SK-N-SH (cell line): ENCODE data around the gene LHB. TPM values are rescaled to one million over a fixed set of nuclear protein-coding genes. Genes with fewer than 3 reads are reported as not detected.

Experiments
- CTCF ChIA-PET: fragments of 300-600, 350-600 bp; formaldehyde crosslinking; extraction: SDS; loops from one replicate; lab custom pipeline; 2021; lab: Yijun Ruan, JAX
- POLR2A ChIA-PET: fragments of 350-600 bp; sonication (Branson Sonifier 250); formaldehyde crosslinking; extraction: SDS; loops from one replicate; lab custom pipeline; 2020; ENCODE audit warnings: antibody characterized with exemption, inconsistent platforms; lab: Yijun Ruan, JAX
- DNase-seq: peaks from one replicate; pipeline ENCODE4 v3.0.0; 2012
- H2AFZ ChIP-seq: fragments of 200-600 bp; sonication (generic); 2 replicates; pipeline ENCODE4 v1.8.1; 2016; ENCODE audit warnings: antibody characterized with exemption, mild to moderate bottlenecking, low read depth
- H3F3A ChIP-seq: fragments of 200-600 bp; sonication (generic); replicated peaks from 2 replicates; pipeline ENCODE3; 2016; ENCODE audit warnings: antibody characterized with exemption, mild to moderate bottlenecking; ENCODE audit not compliant: insufficient read depth
- H3K27ac ChIP-seq, 2 experiments: fragments of 200-500 bp in 1 of 2; fragments of 200-600 bp in 1 of 2; sonication (Bioruptor generic) in 1 of 2; sonication (generic), shearing (Covaris generic) in 1 of 2; 2 replicates each; pipeline versions ENCODE4 v1.5.1 to v1.6.1; 2014 to 2016; ENCODE audit warnings: low read depth in 2 of 2, inconsistent platforms in 1 of 2, low read length in 1 of 2, mild to moderate bottlenecking in 1 of 2, mixed read lengths in 1 of 2
- H3K27me3 ChIP-seq: fragments of 200-600 bp; sonication (generic), shearing (Covaris generic); 2 replicates; pipeline ENCODE4 v1.6.1; 2016; ENCODE audit warnings: mixed run types; ENCODE audit not compliant: insufficient read depth
- H3K36me3 ChIP-seq, 2 experiments: fragments of 200-500 bp in 1 of 2; fragments of 200-600 bp in 1 of 2; sonication (Bioruptor generic) in 1 of 2; sonication (generic) in 1 of 2; replicated peaks in 1 of 2; 2 replicates each; pipeline versions ENCODE3 to v1.5.1; 2014 to 2016; ENCODE audit warnings: low read length in 1 of 2, mild to moderate bottlenecking in 1 of 2; ENCODE audit not compliant: insufficient read depth in 2 of 2, control insufficient read depth in 1 of 2
- H3K4me1 ChIP-seq, 2 experiments: fragments of 200-500 bp in 1 of 2; fragments of 200-600 bp in 1 of 2; sonication (Bioruptor generic) in 1 of 2; sonication (generic), shearing (Covaris generic) in 1 of 2; 2 replicates each; pipeline versions ENCODE4 v1.5.1 to v1.6.1; 2014 to 2016; ENCODE audit warnings: low read depth in 1 of 2, low read length in 1 of 2, mixed run types in 1 of 2; ENCODE audit not compliant: insufficient read depth in 2 of 2, control insufficient read depth in 1 of 2
- H3K4me2 ChIP-seq: fragments of 200-600 bp; sonication (generic), shearing (Covaris generic); 2 replicates; pipeline ENCODE4 v1.6.1; 2017; ENCODE audit warnings: mixed run types
- H3K4me3 ChIP-seq, 2 experiments: fragments of 200-500 bp in 1 of 2; fragments of 200-600 bp in 1 of 2; sonication (Bioruptor generic) in 1 of 2; sonication (generic), shearing (Covaris generic) in 1 of 2; 2 replicates each; pipeline versions ENCODE4 v1.5.1 to v1.8.1; 2014 to 2016; ENCODE audit warnings: low read depth in 2 of 2, inconsistent platforms in 1 of 2, low read length in 1 of 2, mild to moderate bottlenecking in 1 of 2, mixed read lengths in 1 of 2, moderate library complexity in 1 of 2
- H3K79me2 ChIP-seq: fragments of 200-600 bp; sonication (generic); 2 replicates; pipeline ENCODE4 v1.8.1; 2017; ENCODE audit warnings: mild to moderate bottlenecking; ENCODE audit not compliant: insufficient read depth
- H3K9ac ChIP-seq: fragments of 200-600 bp; sonication (generic); 2 replicates; pipeline ENCODE4 v1.6.1; 2017; ENCODE audit warnings: mixed run types
- H3K9me2 ChIP-seq: fragments of 200-600 bp; sonication (generic); 2 replicates; pipeline ENCODE4 v1.6.1; 2017; ENCODE audit warnings: mixed run types
- H3K9me3 ChIP-seq: fragments of 200-600 bp; sonication (generic); 2 replicates; pipeline ENCODE4 v1.6.1; 2017; ENCODE audit warnings: mixed run types, mild to moderate bottlenecking, moderate library complexity
- H4K20me1 ChIP-seq: fragments of 200-600 bp; sonication (generic); 2 replicates; pipeline ENCODE4 v1.6.1; 2017; ENCODE audit warnings: mild to moderate bottlenecking, mixed run types; ENCODE audit not compliant: insufficient read depth
- CTCF ChIP-seq: fragments of 200-600 bp; sonication (generic); IDR thresholded peaks from 2 replicates; pipeline ENCODE4 v1.6.1; 2017; ENCODE audit warnings: antibody characterized with exemption, mild to moderate bottlenecking, moderate library complexity
- FOSL2 ChIP-seq: IDR thresholded peaks from 2 replicates; pipeline ENCODE4 v1.4.0; 2012; ENCODE audit warnings: low read depth, mild to moderate bottlenecking, moderate library complexity, borderline replicate concordance
- JUND ChIP-seq: IDR thresholded peaks from 2 replicates; pipeline ENCODE4 v1.4.0; 2012
- MAX ChIP-seq: IDR thresholded peaks from 2 replicates; pipeline ENCODE4 v1.4.0; 2012; ENCODE audit warnings: low read depth
- MEF2A ChIP-seq: IDR thresholded peaks from 2 replicates; pipeline ENCODE4 v1.4.0; 2012; ENCODE audit warnings: low read depth, borderline replicate concordance
- MXI1 ChIP-seq: IDR thresholded peaks from 2 replicates; pipeline ENCODE4 v1.6.1; 2012; ENCODE audit warnings: mild to moderate bottlenecking, low read depth, low read length, improper control_type of control experiment
- RAD21 ChIP-seq: IDR thresholded peaks from 2 replicates; pipeline ENCODE4 v1.6.1; 2012; ENCODE audit warnings: mild to moderate bottlenecking, low read length
- RXRA ChIP-seq: IDR thresholded peaks from 2 replicates; pipeline ENCODE4 v1.4.0; 2012; ENCODE audit warnings: low read depth, mild to moderate bottlenecking, borderline replicate concordance
- SIN3A ChIP-seq: IDR thresholded peaks from 2 replicates; pipeline ENCODE4 v1.6.1; 2012; ENCODE audit warnings: low read depth, mild to moderate bottlenecking, low read length, moderate library complexity, borderline replicate concordance
- SMC3 ChIP-seq: IDR thresholded peaks from 2 replicates; pipeline ENCODE4 v1.6.1; 2012; ENCODE audit warnings: low read depth, low read length, improper control_type of control experiment
- TAF1 ChIP-seq: IDR thresholded peaks from 2 replicates; pipeline ENCODE4 v1.6.1; 2012; ENCODE audit warnings: low read depth, mild to moderate bottlenecking, low read length, moderate library complexity, borderline replicate concordance
- USF1 ChIP-seq: IDR thresholded peaks from 2 replicates; pipeline ENCODE4 v1.4.0; 2012; ENCODE audit warnings: low read depth, borderline replicate concordance
- WGBS: methylation state at CpG from one replicate; pipeline ENCODE4 v1.1.6; 2017; ENCODE audit warnings: low lambda C conversion rate; 5-methylcytosine and 5-hydroxymethylcytosine counted together
- polyA plus RNA-seq, 3 experiments: library from polyadenylated mRNA; depleted of rRNA; stranded (reverse); fragments of >200 nt; gene quantifications; 2 replicates each; pipeline ENCODE4 v1.2.3, GENCODE V29; 2012

The LHB gene
- polyA plus RNA-seq, 1 of the 3 experiments (the other 2 are of a cell fraction) = 0.13 TPM

- TF ChIP-seq CTCF (peak; percentile 81), SIN3A (peak; percentile 91), SMC3 (no peak), JUND (no peak), FOSL2 (no peak), RXRA (no peak), TAF1 (peak; percentile 93), MXI1 (peak; percentile 87), RAD21 (no peak)
Measured at GRCh38 chr19:48993175-48994034, 23.5 kb downstream of the LHB start, which contains the start of the genes GYS1 and RUVBL2 (continued).

GRCh38 chr19:48992581-48993174 is 24.2 kb downstream of the LHB start:
- Histone ChIP-seq H2AFZ (peak overlapping the region; percentile 69), H3K27me3 (no peaks in the 10 kb centered on the region), H3K79me2 (peaks cover 80% of the 10 kb centered on the region), H4K20me1 (no peaks in the 10 kb centered on the region), H3K9ac (peak overlapping the region; percentile 96), H3K9me2 (no peaks in the 10 kb centered on the region), H3K36me3 (peaks cover 0 to 15% of the 10 kb centered on the region in 2 experiments), H3K27ac (peak overlapping the region; percentile 58 to 82), H3K4me1 (peaks cover 0 to 17% of the 10 kb centered on the region in 2 experiments; a peak in 1 of 4 replicates), H3K9me3 (no peaks in the 10 kb centered on the region), H3K4me2 (peak overlapping the region; percentile 100), H3K4me3 (peak overlapping the region; percentile 74 to 99), H3F3A (peaks cover 8% of the 10 kb centered on the region)
- ChIA-PET CTCF (interaction anchor here (0.9 to 6.2 kb wide), 18 partner anchors 10 to 213 kb away, joined by 3 to 54 read pairs (median 10); partner anchors contain the start of gene FTL), POLR2A (interaction anchor here (0.9 to 1.1 kb wide), 2 partner anchors 9 to 27 kb away, joined by 3 to 5 read pairs; no protein-coding TSS in a partner anchor)
- under 1% methylated on average over 17 of the region's 20 CpGs for WGBS
- TF ChIP-seq USF1 (no peak), MEF2A (no peak), MAX (peak; percentile 10; the same call in 1 of the 2 replicates)
- DNase-seq = peak; percentile 51
